Measurements from ENCODE around the gene ST8SIA1.

The ST8SIA1 gene

DNA sequence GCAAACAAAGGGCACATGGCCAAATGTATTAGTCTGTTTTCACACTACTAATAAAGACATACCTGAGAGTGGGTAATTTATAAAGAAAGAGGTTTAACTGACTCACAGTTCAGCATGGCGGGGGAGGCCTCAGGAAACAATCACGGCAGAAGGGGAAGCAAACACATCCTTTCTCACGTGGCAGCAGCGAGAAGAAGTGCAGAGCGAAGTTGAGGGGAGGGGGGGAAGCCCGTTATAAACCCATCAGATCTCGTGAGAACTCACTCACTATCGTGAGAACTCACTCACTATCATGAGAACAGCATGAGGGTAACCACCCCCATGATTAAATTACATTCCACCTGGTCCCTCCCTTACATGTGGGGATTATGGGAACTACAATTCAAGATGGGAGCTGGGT lies 66.1 kb downstream of the ST8SIA1 start:
- H3K4me1 ChIP-seq (ENCODE audit: low read length) = no peaks in the 10 kb centered on the region
- H3K79me2 ChIP-seq (ENCODE audit: low read length) = no peaks in the 10 kb centered on the region
- no peak for TF ChIP-seq EZH2phosphoT487 (IDR thresholded peaks at IDR 0.05; ENCODE audit: low read length)
- TF ChIP-seq EZH2 (optimal IDR thresholded peaks at IDR 0.05; ENCODE audit: low read depth, low read length) = no peak
- no peak for TF ChIP-seq CTCF (IDR thresholded peaks at IDR 0.05; ENCODE audit: low read length)
- H3K9me2 ChIP-seq (replicated peaks; ENCODE audit: insufficient read depth, low read length) = no peaks in the 10 kb centered on the region
- no peak for DNase-seq
- H3F3A ChIP-seq (ENCODE audit: insufficient read depth, low read length) = no peaks in the 10 kb centered on the region
- no peaks in the 10 kb centered on the region for H3K27me3 ChIP-seq (replicated peaks; ENCODE audit: insufficient read depth, low read length)
- H3K4me2 ChIP-seq (ENCODE audit: low read depth, low read length) = no peak overlapping the region
- H3K9me3 ChIP-seq (replicated peaks; ENCODE audit: insufficient read depth, low read length) = no peaks in the 10 kb centered on the region
- no peak overlapping the region for H3K4me3 ChIP-seq (ENCODE audit: low read length)
- H2AFZ ChIP-seq (ENCODE audit: low read length) = no peak overlapping the region
- no peaks in the 10 kb centered on the region for H4K20me1 ChIP-seq (ENCODE audit: insufficient read depth, low read length)
- H3K36me3 ChIP-seq (replicated peaks; ENCODE audit: insufficient read depth, low read length) = no peaks in the 10 kb centered on the region
- no peak overlapping the region for H3K9ac ChIP-seq (ENCODE audit: low read length)
- no peak overlapping the region for H3K27ac ChIP-seq (ENCODE audit: low read length)

GRCh38 chr12:22266101-22266500 lies 68.4 kb downstream of the ST8SIA1 start:
- Histone ChIP-seq H2AFZ (ENCODE audit: low read length) (no peak overlapping the region), H3K79me2 (ENCODE audit: low read length) (no peaks in the 10 kb centered on the region), H3K36me3 (replicated peaks; ENCODE audit: insufficient read depth, low read length) (no peaks in the 10 kb centered on the region), H3K9me3 (replicated peaks; ENCODE audit: insufficient read depth, low read length) (no peaks in the 10 kb centered on the region), H3K4me1 (ENCODE audit: low read length) (no peaks in the 10 kb centered on the region), H3K27me3 (replicated peaks; ENCODE audit: insufficient read depth, low read length) (no peaks in the 10 kb centered on the region), H4K20me1 (ENCODE audit: insufficient read depth, low read length) (no peaks in the 10 kb centered on the region), H3K4me3 (ENCODE audit: low read length) (no peak overlapping the region), H3K9me2 (replicated peaks; ENCODE audit: insufficient read depth, low read length) (no peaks in the 10 kb centered on the region), H3K4me2 (ENCODE audit: low read depth, low read length) (no peak overlapping the region), H3K27ac (ENCODE audit: low read length) (no peak overlapping the region), H3F3A (ENCODE audit: insufficient read depth, low read length) (no peaks in the 10 kb centered on the region), H3K9ac (ENCODE audit: low read length) (no peak overlapping the region)
- DNase-seq = no peak
- no peak for TF ChIP-seq EZH2phosphoT487 (IDR thresholded peaks at IDR 0.05; ENCODE audit: low read length)
- no peak for TF ChIP-seq CTCF (IDR thresholded peaks at IDR 0.05; ENCODE audit: low read length)
- TF ChIP-seq EZH2 (optimal IDR thresholded peaks at IDR 0.05; ENCODE audit: low read depth, low read length) = no peak

GRCh38 chr12:22264380-22264779 lies 70.1 kb downstream of the ST8SIA1 start:
- no peak for DNase-seq
- Histone ChIP-seq H3K9ac (ENCODE audit: low read length) (no peak overlapping the region), H2AFZ (ENCODE audit: low read length) (no peak overlapping the region), H3K27ac (ENCODE audit: low read length) (no peak overlapping the region), H3K9me2 (replicated peaks; ENCODE audit: insufficient read depth, low read length) (no peaks in the 10 kb centered on the region), H3K4me2 (ENCODE audit: low read depth, low read length) (no peak overlapping the region), H3K27me3 (replicated peaks; ENCODE audit: insufficient read depth, low read length) (no peaks in the 10 kb centered on the region), H3F3A (ENCODE audit: insufficient read depth, low read length) (no peaks in the 10 kb centered on the region), H4K20me1 (ENCODE audit: insufficient read depth, low read length) (no peaks in the 10 kb centered on the region), H3K4me3 (ENCODE audit: low read length) (no peak overlapping the region), H3K79me2 (ENCODE audit: low read length) (no peaks in the 10 kb centered on the region), H3K36me3 (replicated peaks; ENCODE audit: insufficient read depth, low read length) (no peaks in the 10 kb centered on the region), H3K9me3 (replicated peaks; ENCODE audit: insufficient read depth, low read length) (no peaks in the 10 kb centered on the region), H3K4me1 (ENCODE audit: low read length) (no peaks in the 10 kb centered on the region)
- no peak for TF ChIP-seq EZH2 (optimal IDR thresholded peaks at IDR 0.05; ENCODE audit: low read depth, low read length)
- TF ChIP-seq EZH2phosphoT487 (IDR thresholded peaks at IDR 0.05; ENCODE audit: low read length) = no peak

- TF ChIP-seq EZH2 (optimal IDR thresholded peaks at IDR 0.05; ENCODE audit: low read depth, low read length) (no peak), EZH2phosphoT487 (IDR thresholded peaks at IDR 0.05; ENCODE audit: low read length) (no peak), CTCF (IDR thresholded peaks at IDR 0.05; ENCODE audit: low read length) (no peak)
- no peak overlapping the region for H2AFZ ChIP-seq (ENCODE audit: low read length)
Observed at GRCh38 chr12:22262309-22262708, 72.2 kb downstream of the ST8SIA1 start.

More at GRCh38 chr12:22262309-22262708, 72.2 kb downstream of the ST8SIA1 start:
- H3K4me1 ChIP-seq (ENCODE audit: low read length) = no peaks in the 10 kb centered on the region
- H3K9me2 ChIP-seq (replicated peaks; ENCODE audit: insufficient read depth, low read length) = no peaks in the 10 kb centered on the region
- DNase-seq = no peak
- no peaks in the 10 kb centered on the region for H3K36me3 ChIP-seq (replicated peaks; ENCODE audit: insufficient read depth, low read length)
- H3K4me3 ChIP-seq (ENCODE audit: low read length) = no peak overlapping the region
- H3K4me2 ChIP-seq (ENCODE audit: low read depth, low read length) = no peak overlapping the region
- H3K9ac ChIP-seq (ENCODE audit: low read length) = no peak overlapping the region
- no peaks in the 10 kb centered on the region for H3K79me2 ChIP-seq (ENCODE audit: low read length)
- no peaks in the 10 kb centered on the region for H3F3A ChIP-seq (ENCODE audit: insufficient read depth, low read length)
- H4K20me1 ChIP-seq (ENCODE audit: insufficient read depth, low read length) = no peaks in the 10 kb centered on the region
- no peaks in the 10 kb centered on the region for H3K9me3 ChIP-seq (replicated peaks; ENCODE audit: insufficient read depth, low read length)
- H3K27me3 ChIP-seq (replicated peaks; ENCODE audit: insufficient read depth, low read length) = no peaks in the 10 kb centered on the region
- no peak overlapping the region for H3K27ac ChIP-seq (ENCODE audit: low read length)
